ENCODE measurements around the gene SOAT2. TPM values are rescaled to one million over a fixed set of nuclear protein-coding genes. Genes with fewer than 3 reads are reported as not detected.

The SOAT2 gene
- total RNA-seq, 5 donors from 2014 or later (not counting 1 experiment from before 2014, with no cell fraction given), result 0.82 to 1.6 (median 0.89) TPM

DNA sequence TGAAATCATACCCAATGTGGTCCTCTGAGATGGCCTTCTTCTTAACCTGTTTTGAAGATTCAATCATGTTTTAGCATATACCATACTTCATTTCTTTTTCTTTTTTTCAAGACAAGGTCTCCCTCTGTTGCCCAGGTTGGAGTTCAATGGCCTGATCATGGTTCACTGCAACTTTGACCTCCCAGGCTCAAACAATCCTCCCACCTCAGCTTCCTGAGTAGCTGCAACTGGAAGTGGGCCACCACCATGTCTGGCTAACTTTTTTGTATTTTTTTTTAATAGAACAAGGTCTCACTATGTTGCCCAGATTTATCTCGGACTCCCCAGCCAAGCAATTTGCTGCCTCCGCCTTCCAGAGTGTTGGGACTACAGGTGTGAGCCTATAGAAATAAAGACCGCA is 30.4 kb downstream of the SOAT2 start:
- H3K36me3 ChIP-seq (ENCODE audit: control insufficient read depth in 2 of 2, extremely low read depth in 1 of 2, insufficient read depth in 1 of 2, low read length in 1 of 2), result no peaks in the 10 kb centered on the region
- no peak for DNase-seq
- Mint-ChIP-seq H3K27me3 (peaks cover 3 to 6% of the 10 kb centered on the region in 2 donors), H3K9me3 (peaks cover 0 to 6% (median 4%) of the 10 kb centered on the region in 3 donors), H3K4me1 (no peaks in the 10 kb centered on the region), H3K27ac (no peak overlapping the region), H3K4me3 (no peak overlapping the region), H3K36me3 (no peaks in the 10 kb centered on the region)
- POLR2A ChIA-PET, result no interaction called here
- no CpG with 5 or more reads among the region's 3 CpGs for WGBS (ENCODE audit: insufficient coverage)
- H3K4me1 ChIP-seq (ENCODE audit: control insufficient read depth in 1 of 2, extremely low read depth in 1 of 2, insufficient read depth in 2 of 2, low read length in 2 of 2), result no peaks in the 10 kb centered on the region
- no peaks in the 10 kb centered on the region for H3K9me3 ChIP-seq
- no peak overlapping the region for H3K27ac ChIP-seq (ENCODE audit: low read length)
- CTCF ChIA-PET, result no interaction called here
- H3K27me3 ChIP-seq (replicated peaks in 1 of 2; ENCODE audit: control insufficient read depth in 2 of 2, extremely low read depth in 1 of 2, insufficient read depth in 2 of 2, low read length in 1 of 2), result peaks cover 0 to 8% of the 10 kb centered on the region in 2 experiments
- H3K4me3 ChIP-seq (ENCODE audit: control insufficient read depth in 1 of 2, extremely low read depth in 1 of 2, low read length in 1 of 2), result no peak overlapping the region
- ATAC-seq (replicated peaks in 1 of 4), result no peak

DNA sequence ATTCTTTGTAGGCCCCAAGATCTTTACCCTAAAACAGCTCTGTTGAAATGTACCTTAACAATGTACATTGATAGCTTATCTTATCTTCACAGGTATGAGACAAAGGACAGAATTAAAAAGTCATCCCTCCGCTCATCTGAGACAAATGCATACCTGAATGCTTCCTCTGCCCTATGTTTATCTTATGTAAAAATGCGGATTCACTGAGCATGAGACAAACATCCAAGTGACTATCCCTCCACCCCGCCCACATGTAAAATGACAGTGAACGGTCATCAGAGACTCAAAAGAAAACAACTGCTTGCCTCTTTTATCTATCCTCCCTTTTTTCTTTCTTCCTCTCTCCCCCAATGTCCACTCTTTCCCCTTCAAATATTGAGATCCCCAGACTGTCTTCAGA is 40.1 kb downstream of the SOAT2 start:
- Mint-ChIP-seq H3K4me1 (no peaks in the 10 kb centered on the region), H3K36me3 (no peaks in the 10 kb centered on the region), H3K27ac (no peak overlapping the region), H3K27me3 (peaks cover 0 to 4% of the 10 kb centered on the region in 2 donors), H3K4me3 (no peak overlapping the region), H3K9me3 (no peaks in the 10 kb centered on the region)
- ChIA-PET CTCF (interaction anchor here in 1 of 2 donors (0.7 kb wide), 1 partner anchor 1105 kb away, joined by 5 read pairs; no protein-coding TSS in a partner anchor), POLR2A (no interaction called here)
- WGBS (ENCODE audit: insufficient coverage), result 94% methylated on average over 3 of the region's 4 CpGs
- no peak for ATAC-seq (replicated peaks in 1 of 4)
- H3K36me3 ChIP-seq (ENCODE audit: control insufficient read depth in 2 of 2, extremely low read depth in 1 of 2, insufficient read depth in 1 of 2, low read length in 1 of 2), result no peaks in the 10 kb centered on the region
- no peak overlapping the region for H3K27ac ChIP-seq (ENCODE audit: low read length)
- peaks cover 0 to 6% of the 10 kb centered on the region in 2 experiments for H3K27me3 ChIP-seq (replicated peaks in 1 of 2; ENCODE audit: control insufficient read depth in 2 of 2, extremely low read depth in 1 of 2, insufficient read depth in 2 of 2, low read length in 1 of 2)
- no peaks in the 10 kb centered on the region for H3K4me1 ChIP-seq (ENCODE audit: control insufficient read depth in 1 of 2, extremely low read depth in 1 of 2, insufficient read depth in 2 of 2, low read length in 2 of 2)
- no peaks in the 10 kb centered on the region for H3K9me3 ChIP-seq
- no peak for DNase-seq
- H3K4me3 ChIP-seq (ENCODE audit: control insufficient read depth in 1 of 2, extremely low read depth in 1 of 2, low read length in 1 of 2), result no peak overlapping the region

DNA sequence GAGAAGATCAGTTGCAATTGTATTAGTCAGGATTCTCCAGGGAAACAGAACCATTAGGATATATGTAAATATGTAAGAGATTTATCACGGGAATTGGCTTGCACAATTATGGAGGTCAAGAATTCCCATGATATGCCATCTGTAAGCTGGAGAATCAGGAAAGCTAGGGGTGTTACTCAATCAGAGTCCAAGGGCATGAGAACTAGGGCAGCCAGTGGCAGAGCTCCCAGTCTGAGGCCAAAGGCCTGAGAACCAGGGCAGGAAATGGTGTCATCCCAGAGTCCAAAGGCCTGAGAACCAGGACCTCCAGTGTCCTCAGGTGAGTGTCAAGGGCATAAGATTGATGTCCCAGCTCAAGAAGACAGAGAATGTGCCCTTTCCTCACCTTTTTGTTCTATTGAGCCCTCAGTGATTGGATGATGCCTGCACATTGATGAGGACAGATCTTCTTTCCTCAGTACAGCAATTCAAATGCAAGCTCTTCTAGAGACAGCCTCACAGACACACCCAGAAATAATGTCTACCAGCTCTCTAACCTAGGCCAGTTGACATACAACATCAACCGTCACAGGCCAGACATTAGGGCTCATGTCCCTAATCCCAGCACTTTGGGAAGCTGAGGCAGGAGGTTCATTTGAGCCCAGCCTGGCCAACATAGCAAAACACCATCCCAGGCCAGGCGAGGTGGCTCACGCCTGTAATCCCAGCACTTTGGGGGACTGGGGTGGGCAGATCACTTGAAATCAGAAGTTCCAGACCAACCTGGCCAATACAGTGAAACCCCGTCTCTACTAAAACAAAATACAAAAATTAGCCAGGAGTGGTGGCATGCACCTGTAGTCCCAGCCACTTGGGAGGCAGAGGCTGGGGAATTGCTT is 42.3 kb downstream of the SOAT2 start:
- Mint-ChIP-seq H3K27me3 (no peaks in the 10 kb centered on the region), H3K27ac (no peak overlapping the region), H3K4me3 (no peak overlapping the region), H3K9me3 (no peaks in the 10 kb centered on the region), H3K4me1 (no peaks in the 10 kb centered on the region), H3K36me3 (no peaks in the 10 kb centered on the region)
- no peak overlapping the region for H3K27ac ChIP-seq (ENCODE audit: low read length)
- no peaks in the 10 kb centered on the region for H3K4me1 ChIP-seq (ENCODE audit: control insufficient read depth in 1 of 2, extremely low read depth in 1 of 2, insufficient read depth in 2 of 2, low read length in 2 of 2)
- POLR2A ChIA-PET, result no interaction called here
- H3K36me3 ChIP-seq (ENCODE audit: control insufficient read depth in 2 of 2, extremely low read depth in 1 of 2, insufficient read depth in 1 of 2, low read length in 1 of 2), result no peaks in the 10 kb centered on the region
- no peaks in the 10 kb centered on the region for H3K9me3 ChIP-seq
- CTCF ChIA-PET, result interaction anchor here in 1 of 2 donors (0.6 kb wide), 1 partner anchor 72 kb away, joined by 12 read pairs; no protein-coding TSS in a partner anchor
- 79% methylated on average over 1 of the region's 5 CpGs for WGBS (ENCODE audit: insufficient coverage)
- peaks cover 0 to 2% of the 10 kb centered on the region in 2 experiments for H3K27me3 ChIP-seq (replicated peaks in 1 of 2; ENCODE audit: control insufficient read depth in 2 of 2, extremely low read depth in 1 of 2, insufficient read depth in 2 of 2, low read length in 1 of 2)
- ATAC-seq (replicated peaks in 1 of 4) (no peak), DNase-seq (no peak)
- H3K4me3 ChIP-seq (ENCODE audit: control insufficient read depth in 1 of 2, extremely low read depth in 1 of 2, low read length in 1 of 2), result no peak overlapping the region

DNA sequence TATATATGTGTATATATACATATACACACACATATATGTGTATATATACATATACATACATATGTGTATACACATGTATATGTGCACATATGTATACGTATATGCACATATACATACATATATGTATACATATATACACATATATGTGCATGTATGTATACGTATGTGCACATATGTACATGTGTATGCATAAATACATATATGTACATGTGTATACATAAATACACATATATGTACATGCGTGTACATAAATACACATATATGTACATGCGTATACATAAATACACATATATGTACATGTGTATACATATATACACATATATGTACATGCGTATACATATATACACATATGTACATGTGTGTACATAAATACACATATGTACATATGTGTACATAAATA is 43.9 kb downstream of the SOAT2 start:
- Histone ChIP-seq H3K27me3 (replicated peaks in 1 of 2; ENCODE audit: control insufficient read depth in 2 of 2, extremely low read depth in 1 of 2, insufficient read depth in 2 of 2, low read length in 1 of 2) (peaks cover 0 to 2% of the 10 kb centered on the region in 2 experiments), H3K4me1 (ENCODE audit: control insufficient read depth in 1 of 2, extremely low read depth in 1 of 2, insufficient read depth in 2 of 2, low read length in 2 of 2) (no peaks in the 10 kb centered on the region), H3K4me3 (ENCODE audit: control insufficient read depth in 1 of 2, extremely low read depth in 1 of 2, low read length in 1 of 2) (no peak overlapping the region), H3K9me3 (no peaks in the 10 kb centered on the region), H3K36me3 (ENCODE audit: control insufficient read depth in 2 of 2, extremely low read depth in 1 of 2, insufficient read depth in 1 of 2, low read length in 1 of 2) (no peaks in the 10 kb centered on the region), H3K27ac (ENCODE audit: low read length) (no peak overlapping the region)
- ATAC-seq (replicated peaks in 1 of 4), result no peak
- no peak overlapping the region for H3K27ac Mint-ChIP-seq
- no peak overlapping the region for H3K4me3 Mint-ChIP-seq
- H3K36me3 Mint-ChIP-seq, result no peaks in the 10 kb centered on the region
- ChIA-PET CTCF (interaction anchor here in 1 of 2 donors (0.5 kb wide), 1 partner anchor 111 kb away, joined by 4 read pairs; no protein-coding TSS in a partner anchor), POLR2A (no interaction called here)
- WGBS (ENCODE audit: insufficient coverage), result no CpG with 5 or more reads among the region's 5 CpGs
- H3K4me1 Mint-ChIP-seq, result no peaks in the 10 kb centered on the region
- H3K27me3 Mint-ChIP-seq, result no peaks in the 10 kb centered on the region
- H3K9me3 Mint-ChIP-seq, result no peaks in the 10 kb centered on the region
- DNase-seq, result no peak

DNA sequence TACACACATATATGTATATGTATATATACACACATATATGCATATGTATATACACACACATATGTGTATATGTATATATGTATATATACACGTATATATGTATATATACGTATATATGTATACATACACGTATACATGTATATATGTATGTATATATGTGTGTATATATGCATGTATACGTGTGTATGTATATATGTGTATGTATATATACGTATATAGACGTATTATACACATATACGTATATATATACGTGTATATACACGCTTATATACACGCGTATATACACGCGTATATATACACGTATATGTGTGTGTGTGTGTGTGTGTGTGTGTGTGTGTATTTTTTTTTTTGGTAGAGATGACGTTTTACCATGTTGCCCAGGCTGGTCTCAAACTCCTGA is 44.4 kb downstream of the SOAT2 start:
- no CpG with 5 or more reads among the region's 15 CpGs for WGBS (ENCODE audit: insufficient coverage)
- no peaks in the 10 kb centered on the region for H3K36me3 ChIP-seq (ENCODE audit: control insufficient read depth in 2 of 2, extremely low read depth in 1 of 2, insufficient read depth in 1 of 2, low read length in 1 of 2)
- DNase-seq (no peak), ATAC-seq (replicated peaks in 1 of 4) (no peak)
- Mint-ChIP-seq H3K27ac (no peak overlapping the region), H3K36me3 (no peaks in the 10 kb centered on the region), H3K9me3 (no peaks in the 10 kb centered on the region), H3K4me1 (no peaks in the 10 kb centered on the region), H3K4me3 (no peak overlapping the region), H3K27me3 (no peaks in the 10 kb centered on the region)
- no peak overlapping the region for H3K27ac ChIP-seq (ENCODE audit: low read length)
- peaks cover 0 to 2% of the 10 kb centered on the region in 2 experiments for H3K27me3 ChIP-seq (replicated peaks in 1 of 2; ENCODE audit: control insufficient read depth in 2 of 2, extremely low read depth in 1 of 2, insufficient read depth in 2 of 2, low read length in 1 of 2)
- POLR2A ChIA-PET, result no interaction called here
- no peak overlapping the region for H3K4me3 ChIP-seq (ENCODE audit: control insufficient read depth in 1 of 2, extremely low read depth in 1 of 2, low read length in 1 of 2)
- H3K4me1 ChIP-seq (ENCODE audit: control insufficient read depth in 1 of 2, extremely low read depth in 1 of 2, insufficient read depth in 2 of 2, low read length in 2 of 2), result no peaks in the 10 kb centered on the region
- CTCF ChIA-PET, result interaction anchor here in 1 of 2 donors (0.6 kb wide), 1 partner anchor 288 kb away, joined by 5 read pairs; no protein-coding TSS in a partner anchor
- no peaks in the 10 kb centered on the region for H3K9me3 ChIP-seq

DNA sequence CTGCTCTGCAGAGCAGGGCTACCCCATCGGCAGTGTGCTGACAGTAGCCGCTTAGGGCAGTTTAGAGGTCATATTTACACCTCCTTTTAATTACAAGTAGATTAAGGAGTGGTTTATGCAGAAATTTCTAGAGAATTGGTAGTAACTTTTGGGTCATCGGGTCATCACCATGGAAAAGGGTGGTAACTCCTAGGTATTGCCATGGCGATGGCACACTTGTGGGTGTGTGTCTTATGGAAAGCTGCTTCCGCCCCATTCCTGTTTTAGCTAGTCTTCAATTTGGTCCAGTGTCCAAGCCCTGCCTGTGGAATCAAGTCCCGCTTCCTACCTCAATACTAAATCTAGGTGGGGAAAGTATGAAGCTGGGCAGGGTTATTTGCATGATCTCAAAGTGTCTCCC is 47.8 kb downstream of the SOAT2 start:
- Histone ChIP-seq H3K36me3 (ENCODE audit: control insufficient read depth in 2 of 2, extremely low read depth in 1 of 2, insufficient read depth in 1 of 2, low read length in 1 of 2) (no peaks in the 10 kb centered on the region), H3K27ac (ENCODE audit: low read length) (no peak overlapping the region), H3K4me3 (ENCODE audit: control insufficient read depth in 1 of 2, extremely low read depth in 1 of 2, low read length in 1 of 2) (no peak overlapping the region), H3K4me1 (ENCODE audit: control insufficient read depth in 1 of 2, extremely low read depth in 1 of 2, insufficient read depth in 2 of 2, low read length in 2 of 2) (no peaks in the 10 kb centered on the region), H3K27me3 (replicated peaks in 1 of 2; ENCODE audit: control insufficient read depth in 2 of 2, extremely low read depth in 1 of 2, insufficient read depth in 2 of 2, low read length in 1 of 2) (peaks cover 0 to 2% of the 10 kb centered on the region in 2 experiments), H3K9me3 (no peaks in the 10 kb centered on the region)
- Mint-ChIP-seq H3K4me3 (no peak overlapping the region), H3K36me3 (no peaks in the 10 kb centered on the region), H3K4me1 (no peaks in the 10 kb centered on the region), H3K27ac (no peak overlapping the region), H3K27me3 (no peaks in the 10 kb centered on the region), H3K9me3 (no peaks in the 10 kb centered on the region)
- CTCF ChIA-PET, result interaction anchor here in 1 of 2 donors (1.0 kb wide), 1 partner anchor 144 kb away, joined by 3 read pairs; the partner anchor contains the start of gene PFDN5
- DNase-seq (no peak), ATAC-seq (replicated peaks in 1 of 4) (no peak)
- POLR2A ChIA-PET, result no interaction called here
- 80% methylated on average over 1 of the region's 6 CpGs for WGBS (ENCODE audit: insufficient coverage)
